NCI-H510A (cell line): ENCODE data around the gene PIR.

Experiments used
- DNase-seq: peaks from one replicate; lab custom pipeline; 2025; lab: John Stamatoyannopoulos, UW

Gene PIR

DNA sequence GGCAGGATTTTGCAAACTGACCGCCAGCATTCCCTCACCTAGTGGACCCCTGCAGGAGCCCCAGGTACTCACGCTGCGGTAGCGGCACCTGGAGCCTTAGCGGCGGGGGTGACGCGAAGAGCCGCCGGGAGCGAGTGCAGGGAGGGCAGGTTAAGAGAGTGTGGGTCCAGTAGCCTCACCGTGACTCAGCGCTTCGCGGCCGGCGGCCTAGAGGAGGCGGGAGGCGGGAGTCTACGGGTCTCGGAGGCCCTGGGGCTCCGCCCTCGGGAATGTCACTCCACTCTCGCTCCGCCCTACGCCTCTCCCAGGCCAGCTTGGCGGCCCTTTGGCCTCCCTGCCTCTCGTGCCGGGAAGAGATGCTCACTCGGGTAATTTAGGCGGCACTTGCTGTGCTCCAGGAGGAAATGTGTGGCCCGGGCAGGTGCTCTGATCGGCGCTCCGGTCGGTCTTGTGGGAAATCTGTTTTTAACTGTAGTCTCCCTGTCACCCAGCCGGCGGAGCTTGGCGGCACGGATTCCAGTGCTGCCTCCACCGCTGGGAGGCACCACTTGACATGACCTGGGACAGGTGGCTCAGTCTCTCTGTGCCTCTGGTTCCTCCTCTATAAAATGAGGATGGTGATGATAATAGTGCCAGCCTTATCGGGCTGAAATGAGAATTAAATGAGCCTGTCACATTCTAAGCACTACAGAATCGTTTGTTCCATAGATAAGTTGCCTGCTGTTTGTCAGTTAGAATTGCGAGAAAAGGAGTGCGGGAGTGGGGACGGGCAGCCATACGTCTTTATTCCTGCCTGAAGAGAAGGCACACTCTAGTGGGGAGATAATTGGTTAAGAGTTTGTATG, at the start of gene PIR:
TSS of gene PIR (minus strand) at position 216 of the 845 bp plus-strand sequence. CDS start 2,076 bp downstream, outside the sequence.
- peak; percentile 87 for DNase-seq

DNA sequence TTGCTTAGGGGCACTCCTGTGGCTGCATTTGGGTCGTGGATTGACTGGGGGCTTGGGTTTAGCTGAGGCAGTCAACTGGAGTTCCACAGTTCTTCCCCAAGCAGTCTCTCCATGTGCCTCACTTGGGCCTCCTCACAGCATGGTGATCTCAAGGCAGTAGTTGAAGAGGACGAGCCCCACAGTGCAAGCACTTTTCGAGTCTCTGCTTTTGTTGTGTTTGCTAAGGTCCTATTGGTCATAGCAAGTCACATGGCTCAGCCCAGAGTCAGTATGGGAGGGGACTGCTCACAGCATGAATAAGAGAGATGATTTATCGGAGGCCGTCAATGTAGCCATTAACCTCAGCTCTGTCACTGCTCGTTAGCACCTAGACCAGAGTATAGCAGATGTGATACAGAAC, 37.2 kb upstream of the PIR start:
- DNase-seq = peak; percentile 15

DNA sequence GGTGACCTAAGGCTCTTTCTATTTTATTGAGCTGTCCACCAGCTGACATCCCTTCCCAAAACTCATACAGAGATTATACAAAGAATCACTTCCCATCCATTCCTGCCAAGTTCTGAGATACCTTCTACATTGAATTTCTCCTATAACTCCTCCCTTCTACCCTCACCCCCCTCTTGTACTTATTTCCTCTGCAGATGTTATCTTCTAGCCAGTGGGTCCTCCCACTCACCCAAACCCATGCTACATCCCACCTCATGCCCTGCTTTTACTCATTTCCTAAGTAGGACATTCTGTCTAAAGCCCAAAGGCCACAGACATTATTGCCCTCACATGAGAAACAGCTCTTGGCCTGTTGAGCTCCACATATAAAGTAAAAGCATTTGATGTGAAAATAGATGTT, 36.0 kb upstream of the PIR start:
- DNase-seq = no peak

DNA sequence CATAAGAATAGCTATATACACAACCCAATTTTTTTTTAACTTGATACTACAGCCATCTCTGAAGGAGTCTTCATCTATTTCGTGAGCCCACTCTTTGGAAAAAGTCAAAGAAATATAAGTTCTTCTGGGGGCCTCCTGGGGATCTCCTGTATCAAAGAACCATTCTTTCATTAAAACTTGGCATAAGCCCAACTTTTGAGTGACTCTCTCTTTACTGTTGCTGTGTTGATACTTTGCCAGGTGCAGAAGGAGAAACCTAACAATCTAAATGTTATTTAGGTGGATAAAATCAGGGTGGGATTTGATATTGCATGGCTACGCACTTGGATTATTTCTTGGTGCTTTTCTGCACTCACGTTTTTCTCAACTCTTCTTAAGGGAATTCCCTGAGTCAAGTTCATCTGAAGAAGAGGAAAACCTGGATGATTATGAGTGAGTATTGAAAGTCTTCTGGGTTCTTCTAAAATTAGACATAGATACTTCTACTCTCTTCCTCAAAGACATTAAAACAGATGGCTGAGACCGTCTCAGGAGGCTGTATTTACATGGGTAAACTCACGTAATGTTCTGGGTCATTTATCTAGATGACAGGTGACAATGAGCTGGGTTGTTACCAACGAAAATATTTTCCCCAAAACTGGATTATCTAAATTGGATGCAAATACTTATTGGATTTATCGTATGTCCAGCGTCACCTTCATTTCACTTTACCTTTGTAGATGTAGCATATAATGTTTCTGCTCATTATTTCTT, 32.7 kb upstream of the PIR start:
- peak; percentile 9 for DNase-seq

DNA sequence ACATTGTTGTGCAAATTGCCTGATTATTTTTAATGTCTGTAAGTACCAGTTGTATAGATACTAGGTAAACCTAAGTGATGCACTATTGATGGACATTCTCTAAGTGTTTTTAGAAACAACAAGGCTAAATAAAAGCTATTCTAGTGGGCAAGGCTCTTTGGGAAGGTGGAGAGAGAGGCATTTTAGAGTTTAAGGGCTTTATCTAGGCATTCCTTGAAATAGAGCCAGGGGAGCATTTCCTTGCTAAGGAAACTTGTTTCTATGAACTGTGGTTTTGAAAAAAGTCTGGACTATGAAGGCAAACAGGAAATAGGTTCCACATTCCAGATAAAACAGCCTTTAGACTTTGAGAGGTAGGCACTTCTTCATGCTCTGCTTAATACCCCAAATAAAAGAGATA, 31.3 kb upstream of the PIR start:
- no peak for DNase-seq

DNA sequence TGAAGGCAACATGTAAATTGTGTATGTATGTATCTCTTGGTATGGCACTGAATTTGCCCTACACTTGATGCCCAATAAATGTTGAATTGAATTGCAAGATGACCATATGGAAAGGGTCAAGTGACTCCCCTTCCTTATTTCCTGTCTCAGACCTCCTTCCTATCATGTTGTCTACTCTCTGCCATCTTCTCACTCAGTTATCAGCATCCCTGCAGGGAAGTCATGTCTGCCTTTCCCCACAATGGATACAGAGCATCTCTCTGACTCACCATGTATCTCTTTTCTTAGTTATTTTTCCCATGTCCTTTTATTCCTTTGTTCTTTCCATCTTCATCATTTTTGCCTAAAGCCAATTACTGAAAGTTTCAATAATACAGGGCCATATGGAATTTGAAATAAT, 30.0 kb upstream of the PIR start:
- DNase-seq = no peak

DNA sequence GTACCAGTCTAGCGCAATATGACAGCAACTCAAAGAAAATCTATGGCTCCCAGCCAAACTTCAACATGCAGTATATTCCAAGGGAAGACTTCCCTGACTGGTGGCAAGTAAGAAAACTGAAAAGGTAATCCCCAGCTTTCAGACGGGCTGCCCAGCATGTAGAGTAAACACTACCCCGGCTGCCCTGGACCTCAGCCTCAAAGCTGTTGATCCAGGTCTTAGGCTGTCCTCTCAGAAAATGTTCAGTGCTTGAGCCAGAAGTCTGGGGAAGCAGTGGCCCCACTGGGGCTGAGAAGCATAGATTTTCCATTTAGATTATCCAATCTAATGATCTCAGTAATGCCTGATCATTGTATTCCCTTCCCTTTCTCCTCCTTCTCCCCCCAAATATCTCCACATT, 29.3 kb upstream of the PIR start:
- no peak for DNase-seq

DNA sequence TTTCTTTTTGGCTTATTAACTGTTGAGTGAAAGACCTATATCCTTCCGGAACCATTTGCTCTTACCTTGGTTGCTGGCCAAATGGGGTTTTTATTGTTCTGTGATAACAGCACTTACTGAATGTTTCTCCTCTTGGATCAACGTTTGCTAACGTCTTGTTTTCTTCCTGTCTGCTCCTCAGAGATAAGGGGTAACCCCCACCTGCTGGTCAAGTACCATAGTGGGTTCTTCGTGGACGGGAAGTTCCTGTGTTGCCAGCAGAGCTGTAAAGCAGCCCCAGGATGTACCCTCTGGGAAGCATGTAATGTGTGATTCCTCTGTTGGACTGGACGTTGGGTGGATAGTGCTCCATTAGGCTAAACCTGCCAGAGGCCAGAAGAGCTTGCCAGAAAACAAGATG, 22.8 kb upstream of the PIR start:
- no peak for DNase-seq

DNA sequence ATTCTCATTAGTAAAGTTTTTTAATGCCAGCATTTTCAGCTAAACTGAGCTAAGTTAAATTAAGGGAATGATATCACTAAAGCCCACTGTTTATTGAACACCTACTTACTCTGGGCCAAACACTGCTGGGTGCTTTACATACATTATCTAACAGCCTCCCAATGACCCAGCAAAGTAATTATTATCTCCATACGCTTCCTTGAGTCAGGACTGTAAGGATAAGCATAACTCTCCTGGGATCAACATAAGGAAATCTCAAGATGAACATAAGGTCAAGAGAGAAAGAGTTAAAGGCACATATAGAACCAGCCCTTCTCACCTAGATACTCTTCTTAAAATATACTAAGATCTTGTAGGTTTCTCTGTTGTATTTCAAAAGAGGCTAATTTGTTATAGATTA, 21.1 kb upstream of the PIR start:
- no peak for DNase-seq

DNA sequence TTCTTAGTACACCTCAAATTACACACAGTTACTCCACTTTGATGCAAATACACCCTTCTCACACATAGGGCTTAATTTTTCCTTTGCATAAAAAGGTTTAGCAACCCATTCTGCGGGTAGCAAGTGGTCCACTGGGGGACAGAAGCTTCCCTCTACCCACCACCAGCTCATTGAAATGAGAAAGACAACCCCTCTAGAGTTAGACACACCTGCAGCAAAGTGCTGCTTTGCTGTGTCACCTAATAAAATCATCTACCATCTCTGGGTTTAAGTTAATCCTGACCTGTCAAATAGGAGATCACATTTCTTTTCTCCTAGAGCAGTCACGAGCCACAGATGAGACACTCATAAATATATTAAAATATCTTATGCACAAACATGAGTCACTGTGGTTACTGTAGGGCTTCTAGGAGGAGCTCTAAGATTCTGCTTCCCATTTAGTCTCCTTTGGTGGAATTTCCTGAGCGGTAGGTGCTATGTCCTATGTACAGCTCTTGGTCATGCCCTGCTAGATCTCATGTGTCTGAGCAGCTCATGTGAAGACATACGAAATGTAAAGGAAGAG, 19.4 kb upstream of the PIR start:
- DNase-seq = no peak

DNA sequence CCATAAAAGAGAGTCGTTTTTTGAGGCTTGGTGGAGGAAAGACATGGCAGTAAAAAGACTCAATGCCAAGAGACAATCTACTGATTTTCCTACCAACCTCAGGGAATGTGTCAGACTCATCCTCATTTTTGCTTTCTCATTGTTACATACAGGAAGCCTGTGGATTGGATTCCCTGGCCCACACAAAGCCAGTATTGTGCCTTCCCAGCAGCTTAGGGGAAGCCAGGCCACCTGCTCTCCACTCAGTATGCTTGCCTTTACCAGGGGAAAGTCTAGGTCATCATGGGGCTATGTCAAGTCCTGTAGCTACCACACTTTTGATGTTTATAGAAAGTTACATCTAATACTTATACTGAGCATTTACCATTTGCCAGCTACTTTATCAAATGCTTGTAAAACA, 18.4 kb upstream of the PIR start:
- DNase-seq = no peak

DNA sequence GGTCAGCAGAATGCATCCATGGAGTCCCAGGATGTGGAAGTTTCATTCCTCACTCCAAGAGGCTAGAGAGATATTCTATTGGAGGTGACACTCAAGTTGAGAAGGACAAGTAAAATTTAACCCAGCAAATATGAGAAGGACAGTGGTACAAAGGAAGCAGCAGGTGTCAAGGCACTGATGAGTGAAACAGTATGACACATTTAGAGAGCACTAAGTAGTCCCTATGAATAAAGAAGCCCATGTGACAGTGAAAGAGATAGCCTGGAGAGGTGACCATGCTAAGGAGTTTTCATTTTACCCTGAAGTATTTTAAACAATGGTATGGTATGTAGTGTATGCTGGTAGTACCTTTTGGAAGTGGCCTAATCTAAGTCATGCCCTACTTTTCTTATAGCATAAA, 16.7 kb upstream of the PIR start:
- DNase-seq = no peak

DNA sequence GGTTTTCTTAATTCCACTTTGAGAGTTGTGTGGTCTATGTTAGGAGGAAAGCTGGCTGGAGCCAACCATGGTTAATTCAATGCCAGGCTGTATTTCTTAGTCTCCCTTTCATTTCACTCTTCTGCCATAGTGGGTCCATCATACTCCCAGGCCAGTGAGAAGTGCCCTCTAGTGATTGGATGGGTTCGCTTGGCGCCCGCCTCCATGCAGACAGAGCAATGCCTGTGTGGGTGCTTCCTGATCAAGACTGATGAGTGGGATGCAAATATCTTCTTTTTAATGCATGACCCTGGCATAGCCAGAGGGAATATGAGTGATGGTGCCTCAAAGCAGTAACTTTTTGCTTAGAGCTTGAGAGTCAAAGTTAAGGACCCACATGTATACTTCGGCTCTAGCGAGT, 13.9 kb upstream of the PIR start:
- DNase-seq = no peak

DNA sequence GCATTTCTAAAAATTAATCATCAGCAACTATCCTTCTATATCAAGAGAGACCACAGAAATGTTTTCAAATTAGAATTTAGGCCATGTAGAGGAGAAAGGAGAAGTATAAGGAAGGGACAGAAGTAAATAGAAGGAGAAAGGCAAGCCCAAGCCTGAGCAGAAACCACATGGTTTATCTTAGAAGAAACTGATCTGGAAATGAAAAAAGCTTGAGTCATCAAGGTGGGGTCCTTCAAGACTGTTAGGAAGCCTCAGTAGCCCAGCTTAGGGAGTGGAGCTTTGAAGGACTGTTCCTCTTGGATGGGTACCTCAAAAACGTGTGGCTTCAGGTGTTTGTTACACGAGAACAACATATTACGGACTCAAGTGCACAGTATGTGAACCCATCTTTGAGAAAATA, 12.0 kb upstream of the PIR start:
- DNase-seq = no peak

DNA sequence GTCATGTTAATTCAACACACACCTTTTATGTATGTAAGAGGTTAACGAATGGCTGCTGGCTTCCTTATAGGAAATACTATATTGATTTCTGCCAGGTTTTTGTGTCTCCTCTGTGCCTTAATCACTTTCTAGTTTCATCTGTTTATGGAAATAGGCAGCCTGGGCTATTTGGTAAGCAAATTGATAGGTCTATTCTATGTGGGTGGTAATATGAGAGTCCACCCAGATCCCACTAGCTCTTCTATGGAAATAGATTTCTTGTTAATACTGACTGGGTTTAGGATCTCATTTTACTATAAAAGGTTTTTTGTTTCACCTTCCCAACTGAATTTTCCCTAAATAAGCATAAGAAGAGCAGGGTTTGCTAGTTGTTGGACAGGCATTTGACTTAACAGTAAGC, 11.5 kb upstream of the PIR start:
- no peak for DNase-seq

DNA sequence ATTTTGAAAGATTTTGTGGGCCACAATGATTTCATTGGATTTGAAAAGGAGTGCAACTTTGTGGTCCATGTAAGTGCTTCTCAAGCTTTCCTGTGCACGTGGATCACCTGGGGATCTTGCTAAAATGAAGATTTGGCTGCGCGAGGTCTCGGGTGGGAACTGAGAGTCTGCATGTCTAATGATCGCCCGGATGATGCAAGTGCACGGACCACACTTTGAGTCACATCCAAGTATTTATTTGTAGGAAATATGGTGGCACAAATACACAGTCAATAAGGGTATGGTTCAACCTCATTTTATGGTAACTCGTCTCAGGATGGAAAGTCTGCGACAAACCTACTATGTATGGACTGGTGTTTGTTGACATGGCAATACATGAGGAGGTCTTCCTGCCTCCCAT, 8.4 kb upstream of the PIR start:
- DNase-seq = no peak

DNA sequence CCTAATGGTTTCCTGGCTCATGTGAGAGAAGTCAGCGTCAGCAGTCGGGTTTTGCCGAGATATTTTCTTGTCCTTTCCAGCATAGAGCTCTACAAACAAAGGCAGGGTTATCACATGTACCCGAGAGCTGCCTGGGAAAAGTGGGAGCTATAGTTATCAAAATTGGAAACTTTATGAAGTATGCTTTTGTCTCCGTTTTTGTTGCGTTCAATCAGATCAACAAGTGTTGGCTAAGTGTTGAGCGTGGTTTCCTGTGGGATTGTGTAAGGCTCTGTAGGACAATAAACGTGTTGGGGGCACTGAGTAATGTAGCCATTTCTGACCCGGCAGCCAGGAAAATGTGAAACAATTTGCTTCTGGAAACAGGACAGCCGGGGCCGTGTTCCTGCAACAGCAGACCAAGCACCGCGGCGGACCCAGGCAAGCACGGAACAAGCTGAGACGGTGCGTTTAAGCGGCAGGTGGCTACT, 7.4 kb upstream of the PIR start, which contains the start of gene BMX:
TSS of gene BMX (plus strand) at position 311 of the 470 bp plus-strand sequence. CDS start 7,547 bp downstream, outside the sequence.
- DNase-seq = no peak

DNA sequence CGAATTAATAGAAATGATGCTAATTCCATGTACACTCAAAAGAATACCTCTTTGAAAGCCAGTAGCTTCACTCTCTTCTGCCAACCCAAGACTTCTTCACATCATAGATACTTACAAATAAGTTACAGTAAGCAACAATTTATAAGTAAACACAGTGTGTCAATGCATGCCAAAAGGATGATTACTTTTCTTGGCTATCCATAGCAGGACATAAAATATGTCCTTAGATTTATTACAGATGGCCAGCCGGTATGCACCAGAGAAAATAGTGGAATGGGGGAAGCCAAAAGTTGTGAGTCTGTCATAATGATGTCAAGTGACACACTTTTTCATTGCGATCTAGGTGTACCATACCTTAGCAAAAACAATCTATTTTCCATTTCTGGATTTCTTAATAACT, 6.8 kb upstream of the PIR start:
- DNase-seq = no peak

DNA sequence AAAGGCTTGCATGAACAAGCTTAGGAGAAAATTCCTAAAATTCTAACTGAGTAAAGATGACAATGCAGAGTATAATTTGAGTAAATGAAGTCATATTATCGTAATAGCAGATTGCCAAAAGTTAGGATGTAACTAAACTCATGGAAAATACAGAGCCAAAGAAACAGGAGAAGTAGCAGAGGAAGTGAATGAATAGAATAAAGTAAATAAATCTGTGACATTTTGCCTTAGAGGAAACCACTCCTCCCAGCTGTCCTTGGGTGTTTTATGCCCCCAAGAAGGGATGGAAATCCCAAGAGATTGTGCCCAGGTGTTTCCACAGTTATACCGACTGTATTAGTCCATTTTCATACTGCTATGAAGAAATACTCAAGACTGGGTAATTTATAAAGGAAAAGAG, 5.6 kb upstream of the PIR start:
- DNase-seq = no peak

DNA sequence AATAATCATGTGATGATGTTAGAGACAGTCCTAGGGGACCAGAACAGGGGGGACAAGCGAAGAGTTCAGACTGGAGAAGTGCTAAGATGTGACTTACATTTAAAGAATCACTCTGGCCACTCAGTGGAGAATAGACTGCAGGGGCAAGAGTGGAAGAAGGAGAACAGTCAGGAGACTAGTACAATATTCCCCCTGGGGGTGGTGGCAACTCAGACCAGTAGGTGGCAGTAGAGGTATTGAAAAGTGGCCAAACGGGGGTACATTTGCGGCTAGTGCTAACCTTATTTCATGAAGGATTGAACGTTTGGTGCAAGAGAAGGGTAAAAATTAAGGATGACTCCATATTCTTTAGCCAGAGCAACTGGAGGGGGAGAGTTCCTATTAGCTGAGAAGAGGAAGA, 4.7 kb upstream of the PIR start:
- no peak for DNase-seq

DNA sequence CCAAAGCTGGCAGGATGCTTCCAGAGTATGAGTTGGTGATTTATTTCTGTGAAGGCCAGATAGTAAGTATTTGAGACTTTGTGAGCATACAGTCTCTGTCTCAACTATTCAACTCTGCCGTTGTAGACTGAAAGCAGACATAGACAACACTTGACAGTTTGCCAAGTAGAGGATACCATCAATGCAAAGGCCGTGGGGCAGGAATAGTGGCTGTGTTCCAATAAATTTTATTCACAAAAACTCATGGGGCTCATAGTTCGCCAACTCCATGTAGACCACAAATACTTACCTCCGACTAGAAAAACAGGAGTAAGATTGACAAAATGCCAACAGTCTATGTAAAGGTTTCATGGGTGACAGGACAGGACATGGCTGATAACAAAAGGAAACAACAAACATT, 3.7 kb upstream of the PIR start:
- DNase-seq = no peak

DNA sequence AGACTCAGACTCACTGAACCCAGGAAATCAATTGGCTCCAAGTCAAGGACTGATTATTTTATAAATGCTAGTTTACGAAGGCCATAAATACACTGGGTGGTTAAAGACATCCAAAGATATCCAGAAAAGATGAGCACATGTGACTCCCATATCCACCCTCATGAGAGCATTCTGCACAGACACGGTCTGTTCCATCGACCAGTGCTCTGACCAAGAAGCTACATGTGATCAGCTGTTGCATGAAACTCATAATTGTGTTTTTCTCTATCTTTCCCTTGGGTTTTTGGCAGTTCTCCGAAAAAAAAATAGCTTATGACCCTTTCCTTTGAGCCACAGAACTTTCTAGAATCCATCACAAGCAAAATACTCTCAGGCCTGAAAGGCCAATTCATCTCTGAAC, 2.7 kb upstream of the PIR start:
- DNase-seq = no peak

DNA sequence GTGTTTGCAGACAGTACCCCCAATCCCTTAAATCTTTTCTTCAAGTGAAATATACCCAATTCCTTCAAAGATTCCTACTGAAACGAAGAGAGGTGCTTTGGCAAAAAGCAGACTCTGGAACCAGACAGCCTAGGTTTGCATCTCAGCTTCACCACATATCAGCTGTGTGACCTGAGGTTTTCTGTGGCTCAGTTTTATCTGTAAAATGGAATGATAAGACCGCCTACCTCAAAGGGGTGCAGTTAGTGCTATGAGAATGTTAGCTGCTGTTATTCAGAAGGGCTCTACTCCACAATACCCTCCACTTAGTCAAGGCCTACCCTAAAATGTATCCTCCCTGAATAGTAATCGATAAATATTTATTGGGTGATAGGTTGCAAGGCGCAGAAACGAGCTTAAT, 664 bp downstream of the PIR start:
- no peak for DNase-seq
